Spleen (tissue), 11 donors: ENCODE results near the gene GNAZ. TPM values are rescaled to one million over a fixed set of nuclear protein-coding genes. Genes with fewer than 3 reads are reported as not detected.

ENCODE experiments used
- DNase-seq: peaks from one replicate; pipeline ENCODE4 v3.0.0-alpha.2; 2020
- H3K27ac ChIP-seq, 8 donors: fragments of 200-600 bp; sonication (generic) in 7 of 8; 1 replicate in 4 of 8; 2 replicates in 4 of 8; pipeline versions ENCODE4 v1.5.0 to v1.8.0; 2016 to 2021; ENCODE audit warnings: inconsistent platforms in 4 of 8, mild to moderate bottlenecking in 4 of 8, moderate library complexity in 1 of 8
- H3K27me3 ChIP-seq, 7 donors: fragments of 200-600 bp; sonication (generic) in 6 of 7; replicated peaks in 1 of 7; 1 replicate in 4 of 7; 2 replicates in 3 of 7; pipeline versions ENCODE4 v1.5.0 to v1.8.0; 2016 to 2021; ENCODE audit warnings: inconsistent platforms in 3 of 7, mild to moderate bottlenecking in 1 of 7
- H3K36me3 ChIP-seq, 6 donors: fragments of 200-600 bp; sonication (generic) in 5 of 6; 1 replicate in 4 of 6; 2 replicates in 2 of 6; pipeline versions ENCODE4 v1.5.0 to v1.8.0; 2016 to 2021; ENCODE audit warnings: inconsistent platforms in 2 of 6
- H3K4me1 ChIP-seq, 6 donors: fragments of 200-600 bp; sonication (generic) in 5 of 6; 1 replicate in 3 of 6; 2 replicates in 3 of 6; pipeline versions ENCODE4 v1.5.0 to v1.8.0; 2016 to 2021; ENCODE audit warnings: inconsistent platforms in 3 of 6
- H3K4me3 ChIP-seq, 8 donors: fragments of 200-600 bp; sonication (generic) in 7 of 8; 1 replicate in 4 of 8; 2 replicates in 4 of 8; pipeline versions ENCODE4 v1.5.0 to v1.8.0; 2016 to 2021; ENCODE audit warnings: inconsistent platforms in 4 of 8, mild to moderate bottlenecking in 4 of 8, moderate library complexity in 2 of 8
- H3K9me3 ChIP-seq, 8 donors: fragments of 200-600 bp; sonication (generic) in 7 of 8; 1 replicate in 4 of 8; 2 replicates in 4 of 8; pipeline versions ENCODE4 v1.5.0 to v1.8.0; 2016 to 2021; ENCODE audit warnings: inconsistent platforms in 4 of 8
- CTCF ChIP-seq, 11 experiments: fragments of 200-600 bp in 7 of 11; fragments of 450-650 bp in 4 of 11; sonication (generic) in 4 of 11; IDR thresholded peaks in 8 of 11; conservative IDR thresholded peaks in 3 of 11; 1 replicate in 7 of 11; 2 replicates in 4 of 11; pipeline versions ENCODE4 v1.4.0 to v1.8.0; 2016 to 2021; ENCODE audit warnings: antibody characterized with exemption in 11 of 11, inconsistent platforms in 4 of 11, mild to moderate bottlenecking in 1 of 11
- POLR2A ChIP-seq, 3 donors: fragments of 450-650 bp; IDR thresholded peaks; one replicate each; pipeline ENCODE4 v1.5.1; 2017; ENCODE audit warnings: antibody characterized with exemption in 3 of 3, mild to moderate bottlenecking in 1 of 3
- POLR2AphosphoS5 ChIP-seq, 3 donors: sonication (generic); formaldehyde crosslinking; IDR thresholded peaks; one replicate each; pipeline ENCODE4 v1.5.1; 2017; ENCODE audit warnings: antibody characterized with exemption in 3 of 3
- WGBS, 5 donors: extraction: QIAGEN DNeasy Blood & Tissue Kit in 3 of 5; methylation state at CpG; one replicate each; pipeline versions ENCODE4 v1.1.5 to v1.1.7; 2013 to 2018; 5-methylcytosine and 5-hydroxymethylcytosine counted together
- intact Hi-C: fragments of 100-400 bp; cut with DNase I; formaldehyde crosslinking; loops from one replicate; pipeline ENCODE4 v1.15.0; 2023; ENCODE audit warnings: low total_unique reads
- polyA plus RNA-seq, 3 donors: library from polyadenylated mRNA; stranded (reverse); fragments of 200-250 nt; gene quantifications; one replicate each; pipeline ENCODE4 v1.2.1, GENCODE V29; 2013
- total RNA-seq, 7 donors: library from RNA; depleted of rRNA in 3 of 7; stranded (reverse); fragments of >200 nt in 3 of 7; fragmentation: NEBNext Ultra II Directional in 4 of 7; extraction: Animal tissue kit (Norgen Biotek cat#: 25700) in 4 of 7; gene quantifications; one replicate each; pipeline versions ENCODE4 v1.1.0 to v1.2.1, GENCODE V29; 2016 to 2021
- donor health status: healthy with polysubstance abuse.
- donor health status: DM: no; HTN: no; CAD: no; lungs with moderate emphysema.
- donor health status: DM: no; HTN: no; CAD: no.
- donor health status: Bipolar disorder and iron deficiency.
- donor health status: healthy.
- donor health status: DM: no; HTN: no; CAD: no.
- donor health status: DM: yes; HTN: yes; CAD: no.

GNAZ gene
- total and polyA plus RNA-seq, 10 donors: 2.3 to 11.8 (median 6.8) TPM

DNA sequence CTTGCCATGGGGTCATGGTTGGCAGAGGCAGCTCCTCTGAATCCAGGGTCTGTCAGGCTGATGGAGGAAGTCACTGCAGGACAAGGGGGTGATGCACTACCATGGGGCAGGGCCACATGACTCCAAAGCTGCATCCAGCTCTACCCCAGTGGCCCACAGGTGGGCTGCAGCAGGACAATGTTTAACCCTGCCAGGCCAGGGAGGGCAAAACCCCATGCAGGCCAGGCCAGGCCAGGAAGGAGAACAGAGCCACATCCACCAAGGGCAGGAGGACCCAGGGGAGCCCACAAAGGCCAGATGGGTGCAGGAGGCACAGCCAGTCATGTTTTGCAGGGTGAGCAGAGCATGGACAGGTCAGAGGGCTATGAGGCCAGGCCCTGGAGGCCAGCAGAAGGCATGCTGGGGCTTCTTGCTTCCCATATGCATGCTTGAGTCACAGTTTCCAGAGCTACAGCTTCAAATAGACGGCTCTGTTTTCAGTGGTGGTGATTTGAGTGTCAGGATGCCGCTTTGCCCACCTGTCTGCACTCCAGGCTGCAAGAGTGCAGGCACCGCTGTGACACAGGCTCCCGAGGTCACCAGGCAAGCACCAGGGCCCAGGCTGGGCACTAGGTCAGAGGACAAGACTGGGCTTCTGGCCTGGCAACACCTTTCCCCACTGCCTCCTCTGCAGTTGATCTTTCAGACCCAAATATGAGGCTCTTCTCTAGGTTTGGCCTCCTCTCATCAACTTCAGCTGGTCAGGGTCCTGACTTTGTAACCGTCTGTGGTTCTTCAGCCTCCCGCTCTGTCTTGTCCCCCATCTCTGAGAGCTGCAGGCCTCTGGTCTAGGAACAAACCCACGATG is 48.6 kb downstream of the GNAZ start:
- no peak for TF ChIP-seq POLR2AphosphoS5 (IDR thresholded peaks at IDR 0.05)
- TF ChIP-seq POLR2A (IDR thresholded peaks at IDR 0.05): no peak
- no peak for TF ChIP-seq CTCF (IDR thresholded peaks at IDR 0.05 in 8 of 11, conservative IDR thresholded peaks at IDR 0.05 in 3 of 11)
- no peaks in the 10 kb centered on the region for H3K9me3 ChIP-seq
- H3K4me3 ChIP-seq: no peak overlapping the region
- peaks cover 0 to 12% (median 4%) of the 10 kb centered on the region in 6 donors for H3K4me1 ChIP-seq
- H3K27me3 ChIP-seq: no peaks in the 10 kb centered on the region
- peak overlapping the region in 3 of 8 donors; percentile 21 to 46 (median 37) for H3K27ac ChIP-seq
- no peak for DNase-seq
- WGBS, 5 donors: 90 to 99% (median 91%) methylated on average over 7 of the region's 7 CpGs
- H3K36me3 ChIP-seq: peaks cover 0 to 9% (median 0%) of the 10 kb centered on the region in 6 donors
- intact Hi-C loops: no loop called here

DNA sequence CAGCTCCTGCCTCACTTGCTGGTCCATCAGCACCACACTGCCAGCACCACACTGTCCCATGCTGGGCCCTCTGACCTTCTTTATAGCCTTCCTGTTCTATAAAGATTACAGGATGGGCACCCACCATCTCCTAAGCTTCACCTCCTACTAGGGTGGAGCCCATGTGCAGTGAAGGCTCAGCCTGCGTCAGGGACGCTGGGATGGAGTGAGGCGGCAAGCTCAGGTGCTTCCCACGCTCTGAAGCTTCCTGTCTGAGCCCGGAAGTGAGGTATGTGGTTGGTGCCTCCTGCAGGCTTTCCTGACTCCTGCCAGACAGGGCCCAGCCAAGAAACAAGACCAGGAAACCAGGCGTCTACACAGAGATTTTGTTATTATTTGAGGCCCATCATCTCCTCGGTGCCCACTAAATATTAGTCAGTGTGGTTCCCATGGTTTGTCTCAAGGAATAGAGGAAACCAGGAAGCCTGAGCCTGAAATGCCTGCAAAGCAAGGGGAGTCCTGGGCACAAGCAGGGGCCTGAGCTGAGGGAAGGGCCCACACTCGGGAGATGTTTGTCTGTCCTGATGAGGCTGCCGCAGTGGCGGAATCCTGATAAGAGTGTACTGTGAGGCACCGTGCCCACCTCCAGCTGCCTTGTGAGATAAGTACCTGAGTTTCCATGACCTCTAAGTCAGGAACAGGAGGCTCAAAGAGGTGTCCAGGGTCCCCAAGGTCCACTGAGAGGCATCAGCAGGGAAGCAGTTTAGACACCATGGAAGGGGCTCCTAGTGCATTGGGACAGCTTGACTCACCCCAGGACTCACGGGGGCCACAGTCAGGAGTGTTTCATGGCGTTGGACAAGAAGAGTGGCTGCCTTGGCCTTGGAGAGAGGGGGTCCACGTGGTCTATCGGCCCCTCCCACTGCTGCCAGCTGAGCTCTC is 49.4 kb downstream of the GNAZ start:
- no peak for DNase-seq
- Histone ChIP-seq H3K36me3 (peaks cover 0 to 9% (median 0%) of the 10 kb centered on the region in 6 donors), H3K4me3 (no peak overlapping the region), H3K27ac (peak overlapping the region in 3 of 8 donors; percentile 21 to 46 (median 37)), H3K9me3 (no peaks in the 10 kb centered on the region), H3K27me3 (no peaks in the 10 kb centered on the region), H3K4me1 (peaks cover 0 to 12% (median 4%) of the 10 kb centered on the region in 6 donors)
- intact Hi-C loops: no loop called here
- peak in 1 of 3 donors; percentile 33 for TF ChIP-seq POLR2AphosphoS5 (IDR thresholded peaks at IDR 0.05)
- TF ChIP-seq POLR2A (IDR thresholded peaks at IDR 0.05): no peak
- 59 to 72% (median 64%) methylated on average over 15 of the region's 15 CpGs for WGBS, 5 donors

- Histone ChIP-seq H3K9me3 (no peaks in the 10 kb centered on the region), H3K4me1 (peaks cover 0 to 12% (median 4%) of the 10 kb centered on the region in 6 donors), H3K27me3 (no peaks in the 10 kb centered on the region), H3K4me3 (no peak overlapping the region), H3K27ac (no peak overlapping the region), H3K36me3 (peaks cover 0 to 9% (median 0%) of the 10 kb centered on the region in 6 donors)
- no peak for DNase-seq
- 95 to 99% (median 98%) methylated on average over 7 of the region's 7 CpGs for WGBS, 5 donors
- intact Hi-C loops: no loop called here
- TF ChIP-seq CTCF (IDR thresholded peaks at IDR 0.05 in 8 of 11, conservative IDR thresholded peaks at IDR 0.05 in 3 of 11) (no peak), POLR2A (IDR thresholded peaks at IDR 0.05) (no peak), POLR2AphosphoS5 (IDR thresholded peaks at IDR 0.05) (no peak)
These were observed 50.1 kb downstream of the GNAZ start for GRCh38 chr22:23120415-23120899.

DNA sequence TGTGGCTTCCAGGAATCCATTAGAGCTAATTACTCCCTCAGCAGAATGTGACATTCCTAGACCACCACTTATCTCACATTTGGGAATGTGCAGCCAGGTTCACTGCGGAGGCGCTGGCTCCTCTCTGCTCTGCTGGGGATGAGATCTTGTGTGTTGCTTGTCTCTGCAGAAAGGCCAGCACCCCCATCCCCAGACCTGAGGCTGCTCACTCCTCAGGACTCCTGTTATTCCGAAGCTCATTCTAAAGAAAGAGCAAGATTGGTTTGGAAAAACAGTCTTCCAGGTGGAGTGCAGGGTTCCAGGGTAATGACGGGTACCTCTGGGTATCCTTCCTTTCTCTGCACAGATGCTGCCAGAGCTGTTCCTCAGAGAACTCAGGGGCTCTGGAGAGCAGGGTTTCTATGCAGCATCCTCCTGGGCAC is 50.7 kb downstream of the GNAZ start:
- intact Hi-C loops: no loop called here
- 92 to 98% (median 93%) methylated on average over 4 of the region's 4 CpGs for WGBS, 5 donors
- Histone ChIP-seq H3K4me3 (no peak overlapping the region), H3K36me3 (peaks cover 0 to 9% (median 0%) of the 10 kb centered on the region in 6 donors), H3K27ac (no peak overlapping the region), H3K4me1 (peaks cover 0 to 12% (median 4%) of the 10 kb centered on the region in 6 donors), H3K27me3 (no peaks in the 10 kb centered on the region), H3K9me3 (no peaks in the 10 kb centered on the region)
- DNase-seq: no peak
- no peak for TF ChIP-seq CTCF (IDR thresholded peaks at IDR 0.05 in 8 of 11, conservative IDR thresholded peaks at IDR 0.05 in 3 of 11)
- TF ChIP-seq POLR2AphosphoS5 (IDR thresholded peaks at IDR 0.05): no peak
- no peak for TF ChIP-seq POLR2A (IDR thresholded peaks at IDR 0.05)
